GM13976 (cell line): ENCODE measurements around the gene SPIRE1.
"Not testable (repeated sequence)": the region's sequence is repeated elsewhere in the genome, so short reads cannot be mapped to it uniquely, and the experiment has no call there.

Experiments
- DNase-seq: peaks from one replicate; pipeline ENCODE4 v3.0.0; 2012; ENCODE audit warnings: low spot score
- CTCF ChIP-seq: IDR thresholded peaks from 2 replicates; pipeline ENCODE4 v1.5.1; 2012; ENCODE audit warnings: borderline replicate concordance, mild to moderate bottlenecking; ENCODE audit not compliant: insufficient read depth; ENCODE audit errors: extremely low read depth, missing control alignments, control extremely low read depth
- in situ Hi-C: fragments of 300-500 bp; cut with MboI; formaldehyde crosslinking; loops from one replicate; pipeline ENCODE4 v1.12.0; 2022; ENCODE audit warnings: low sequenced_read_pairs, mixed read lengths, inconsistent platforms; ENCODE audit not compliant: unreplicated experiment

Gene SPIRE1

GRCh38 chr18:12638644-12639124 is 19.2 kb downstream of the SPIRE1 start:
- in situ Hi-C loops: no loop called here
- DNase-seq: no peak
- no peak for TF ChIP-seq CTCF

- in situ Hi-C loops: no loop called here
- no peak for TF ChIP-seq CTCF
- DNase-seq: no peak
Observed at GRCh38 chr18:12637901-12638643, 19.8 kb downstream of the SPIRE1 start.

- no peak for DNase-seq
- no peak for TF ChIP-seq CTCF
- in situ Hi-C loops: no loop called here
Observed at GRCh38 chr18:12637393-12637792, 20.5 kb downstream of the SPIRE1 start.

- in situ Hi-C loops: no loop called here
- TF ChIP-seq CTCF: no peak
Observed at GRCh38 chr18:12631831-12632477, 26.0 kb downstream of the SPIRE1 start.

GRCh38 chr18:12630136-12630535 is 27.8 kb downstream of the SPIRE1 start:
- no peak for DNase-seq
- TF ChIP-seq CTCF: no peak
- in situ Hi-C loops: no loop called here

More at GRCh38 chr18:12631831-12632477, 26.0 kb downstream of the SPIRE1 start:
- no peak for DNase-seq

GRCh38 chr18:12628706-12629702 is 28.9 kb downstream of the SPIRE1 start:
- no peak for DNase-seq
- TF ChIP-seq CTCF: no peak
- in situ Hi-C loops: no loop called here

- DNase-seq, in situ Hi-C loops: not testable (repeated sequence)
Observed at GRCh38 chr18:12627199-12627598, 30.7 kb downstream of the SPIRE1 start.
